CD8-positive, alpha-beta memory T cell (primary cell): ENCODE data around the gene NDUFA5. TPM values are rescaled to one million over a fixed set of nuclear protein-coding genes. Genes with fewer than 3 reads are reported as not detected.

Source experiments
- CTCF ChIA-PET: fragments of 350-600 bp; sonication (Branson Sonifier 250); formaldehyde crosslinking; loops from one replicate; lab custom pipeline; 2021; ENCODE audit warnings: antibody characterized with exemption; lab: Charles Lee
- POLR2A ChIA-PET: fragments of 350-600 bp; sonication (Branson Sonifier 250); formaldehyde crosslinking; loops from one replicate; lab custom pipeline; 2021; ENCODE audit warnings: antibody characterized with exemption; lab: Charles Lee
- DNase-seq, 5 donors: peaks; one replicate each; pipeline versions ENCODE4 v3.0.0 to v3.0.0-alpha.2; 2020 to 2022; ENCODE audit warnings: mixed read lengths in 1 of 5
- H3K27ac ChIP-seq: one replicate; pipeline ENCODE4 v1.7.0; 2013; ENCODE audit warnings: low read depth, mild to moderate bottlenecking, low read length, moderate library complexity
- H3K27me3 ChIP-seq: 2 replicates; pipeline ENCODE4 v1.7.0; 2013; ENCODE audit warnings: low read length, mild to moderate bottlenecking; ENCODE audit not compliant: insufficient read depth, poor library complexity, severe bottlenecking
- H3K36me3 ChIP-seq: 2 replicates; pipeline ENCODE4 v1.7.0; 2013; ENCODE audit warnings: mild to moderate bottlenecking, low read length, moderate library complexity; ENCODE audit not compliant: insufficient read depth
- H3K4me1 ChIP-seq: 2 replicates; pipeline ENCODE4 v1.7.0; 2013; ENCODE audit warnings: mild to moderate bottlenecking, low read length, moderate library complexity; ENCODE audit not compliant: insufficient read depth
- H3K4me3 ChIP-seq: 2 replicates; pipeline ENCODE4 v1.7.0; 2013; ENCODE audit warnings: mild to moderate bottlenecking, low read length
- H3K9me3 ChIP-seq: 2 replicates; pipeline ENCODE4 v1.7.0; 2013; ENCODE audit warnings: mild to moderate bottlenecking, low read length
- H3K27ac Mint-ChIP-seq, 8 donors: one replicate each; pipeline ENCODE4 v1.8.0; 2020 to 2021; ENCODE audit warnings: mixed read lengths in 8 of 8, mild to moderate bottlenecking in 6 of 8, inconsistent platforms in 3 of 8, moderate library complexity in 3 of 8
- H3K27me3 Mint-ChIP-seq, 2 donors: one replicate each; pipeline ENCODE4 v1.8.0; 2020 to 2021; ENCODE audit warnings: mixed read lengths in 2 of 2, mild to moderate bottlenecking in 1 of 2, moderate library complexity in 1 of 2
- H3K36me3 Mint-ChIP-seq, 3 donors: one replicate each; pipeline ENCODE4 v1.8.0; 2020 to 2021; ENCODE audit warnings: mixed read lengths in 3 of 3, inconsistent platforms in 1 of 3, mild to moderate bottlenecking in 1 of 3
- H3K4me1 Mint-ChIP-seq, 3 donors: one replicate each; pipeline ENCODE4 v1.8.0; 2020 to 2021; ENCODE audit warnings: mixed read lengths in 3 of 3, inconsistent platforms in 1 of 3, mild to moderate bottlenecking in 1 of 3
- H3K4me3 Mint-ChIP-seq, 7 donors: one replicate each; pipeline ENCODE4 v1.8.0; 2020 to 2021; ENCODE audit warnings: mixed read lengths in 7 of 7, mild to moderate bottlenecking in 6 of 7, moderate library complexity in 4 of 7, inconsistent platforms in 2 of 7
- H3K9me3 Mint-ChIP-seq, 5 donors: one replicate each; pipeline ENCODE4 v1.8.0; 2020 to 2022; ENCODE audit warnings: mixed read lengths in 5 of 5, mild to moderate bottlenecking in 3 of 5, moderate library complexity in 2 of 5, inconsistent platforms in 1 of 5
- polyA plus RNA-seq: library from polyadenylated mRNA; unstranded; fragments of 300-500 nt; fragmentation: Illumina TruSeq; gene quantifications from one replicate; pipeline ENCODE4 v1.2.3, GENCODE V29; 2021
- total RNA-seq, 2 experiments: library from RNA; stranded (reverse); gene quantifications; one replicate each; pipeline ENCODE4 v1.2.3, GENCODE V29; 2021

Gene NDUFA5
- total RNA-seq (10 to 100 TPM; 61.3 to 66.3 TPM), polyA plus RNA-seq (80.2 TPM)

DNA sequence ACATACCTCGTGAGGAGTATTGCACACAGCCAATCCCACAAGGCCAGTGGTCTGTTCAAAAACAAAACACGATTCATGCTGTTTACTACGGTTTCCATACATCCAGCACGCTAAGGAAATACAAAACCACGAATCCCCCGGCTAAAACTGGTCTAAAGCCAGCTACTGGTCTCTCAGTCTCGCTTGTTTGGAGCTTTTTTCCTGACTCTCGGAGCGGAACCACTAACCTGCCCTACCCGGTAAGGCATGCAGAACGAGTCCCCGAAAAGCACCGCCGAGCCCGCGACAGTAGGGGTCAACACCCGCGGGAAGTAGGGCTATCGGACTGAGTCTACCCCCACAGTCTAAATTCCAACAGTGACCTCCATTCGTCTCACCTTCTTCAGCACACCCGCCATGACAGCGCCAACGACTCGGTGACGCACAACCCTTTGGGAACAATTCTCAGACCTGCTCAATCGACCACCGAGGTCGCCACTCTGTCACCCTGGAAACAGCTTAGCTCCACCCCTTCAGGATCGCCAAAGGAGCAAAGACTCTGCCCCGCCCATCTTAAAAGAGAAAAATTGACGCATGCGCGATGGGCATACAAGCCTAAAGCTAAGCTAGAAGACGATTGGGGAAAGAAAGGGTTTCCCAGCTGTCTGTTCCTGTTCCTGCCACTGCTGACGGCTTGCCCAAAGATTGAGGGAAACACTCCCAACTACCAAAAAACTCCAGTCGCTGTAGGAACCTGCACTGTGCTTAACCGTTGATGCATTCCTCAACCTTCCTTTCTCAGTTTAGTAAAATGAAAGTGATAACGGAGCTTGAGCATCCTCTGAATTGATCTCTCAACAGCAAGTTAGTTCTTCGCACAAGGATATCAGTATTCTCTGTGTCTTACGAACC lies at the start of gene NDUFA5:
Gene NDUFA5, minus strand, starts transcription at position 421 of the 891 bp plus-strand sequence. Its CDS starts 23 bp downstream, at position 398.
- no peak within 1 kb of the TSS for H3K27ac Mint-ChIP-seq
- no peaks in the 10 kb centered on the region for H3K9me3 Mint-ChIP-seq

GRCh38 chr7:123604739-123605138 lies 47.1 kb upstream of the NDUFA5 start:
- Mint-ChIP-seq H3K27me3 (peaks cover 5 to 27% of the 10 kb centered on the region in 2 donors), H3K27ac (no peak overlapping the region), H3K4me3 (no peak overlapping the region), H3K36me3 (no peaks in the 10 kb centered on the region), H3K4me1 (no peaks in the 10 kb centered on the region), H3K9me3 (no peaks in the 10 kb centered on the region)
- Histone ChIP-seq H3K36me3 (no peaks in the 10 kb centered on the region), H3K4me3 (no peak overlapping the region), H3K9me3 (no peaks in the 10 kb centered on the region), H3K27me3 (no peaks in the 10 kb centered on the region), H3K27ac (no peak overlapping the region), H3K4me1 (no peaks in the 10 kb centered on the region)
- ChIA-PET POLR2A (no interaction called here), CTCF (no interaction called here)
- DNase-seq: no peak

More for the DNA sequence above, at the start of gene NDUFA5:
- Histone ChIP-seq H3K4me3 (peak within 1 kb of the TSS; percentile 95), H3K4me1 (peaks cover 32% of the 10 kb centered on the region), H3K9me3 (no peaks in the 10 kb centered on the region), H3K36me3 (no peaks in the 10 kb centered on the region), H3K27ac (peak within 1 kb of the TSS; percentile 90), H3K27me3 (no peaks in the 10 kb centered on the region)
- CTCF ChIA-PET: interaction anchor here (0.9 to 1.6 kb wide), 4 partner anchors 10 to 191 kb away, joined by 3 to 5 read pairs (median 4); partner anchors contain the start of gene WASL
- peaks cover 13 to 14% (median 13%) of the 10 kb centered on the region in 3 donors for H3K4me1 Mint-ChIP-seq
- POLR2A ChIA-PET: interaction anchor here (1.6 kb wide), 2 partner anchors 22 to 191 kb away, joined by 15 to 16 read pairs; partner anchors contain the start of genes IQUB and WASL
- H3K4me3 Mint-ChIP-seq: no peak within 1 kb of the TSS
- DNase-seq: peak; percentile 91 to 99 (median 97)
- H3K27me3 Mint-ChIP-seq: peaks cover 0 to 3% of the 10 kb centered on the region in 2 donors
- peaks cover 7 to 13% (median 8%) of the 10 kb centered on the region in 3 donors for H3K36me3 Mint-ChIP-seq

GRCh38 chr7:123602648-123603047 lies 45.0 kb upstream of the NDUFA5 start:
- Histone ChIP-seq H3K27me3 (no peaks in the 10 kb centered on the region), H3K4me3 (no peak overlapping the region), H3K36me3 (no peaks in the 10 kb centered on the region), H3K4me1 (no peaks in the 10 kb centered on the region), H3K9me3 (no peaks in the 10 kb centered on the region), H3K27ac (no peak overlapping the region)
- no peaks in the 10 kb centered on the region for H3K4me1 Mint-ChIP-seq
- no peak overlapping the region for H3K27ac Mint-ChIP-seq
- ChIA-PET POLR2A (no interaction called here), CTCF (no interaction called here)
- peaks cover 6 to 30% of the 10 kb centered on the region in 2 donors for H3K27me3 Mint-ChIP-seq
- DNase-seq: no peak
- H3K36me3 Mint-ChIP-seq: no peaks in the 10 kb centered on the region
- no peaks in the 10 kb centered on the region for H3K9me3 Mint-ChIP-seq
- H3K4me3 Mint-ChIP-seq: no peak overlapping the region

DNA sequence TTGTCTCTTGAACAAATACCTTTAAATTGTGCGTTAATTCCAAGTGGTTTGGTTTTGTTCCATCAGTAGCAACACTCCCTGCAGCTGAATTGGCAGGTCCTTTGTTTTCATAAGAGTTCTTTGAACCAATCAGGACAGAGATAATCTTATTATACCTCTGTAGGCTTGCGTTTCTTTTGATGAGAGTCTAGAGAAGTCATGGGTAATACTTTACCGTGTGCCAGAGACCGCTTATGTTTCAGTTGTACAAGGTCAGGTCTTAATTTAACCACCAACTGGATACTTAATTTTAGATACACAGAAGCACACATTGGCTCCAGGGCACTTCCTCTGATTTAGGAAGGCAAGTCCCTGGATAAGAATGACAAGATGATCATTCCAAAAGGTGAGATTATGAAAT lies 43.9 kb upstream of the NDUFA5 start, which contains the start of gene ASB15:
Gene ASB15, plus strand, starts transcription at position 292 of the 400 bp plus-strand sequence. CDS start 12,682 bp downstream, outside the sequence.
- Mint-ChIP-seq H3K27me3 (peaks cover 8 to 35% of the 10 kb centered on the region in 2 donors), H3K36me3 (no peaks in the 10 kb centered on the region), H3K4me1 (no peaks in the 10 kb centered on the region), H3K27ac (no peak within 1 kb of the TSS), H3K4me3 (no peak within 1 kb of the TSS), H3K9me3 (no peaks in the 10 kb centered on the region)
- DNase-seq: no peak
- H3K27me3 ChIP-seq: no peaks in the 10 kb centered on the region
- no peak within 1 kb of the TSS for H3K4me3 ChIP-seq
- H3K4me1 ChIP-seq: no peaks in the 10 kb centered on the region
- H3K9me3 ChIP-seq: no peaks in the 10 kb centered on the region
- ChIA-PET POLR2A (no interaction called here), CTCF (no interaction called here)
- H3K36me3 ChIP-seq: no peaks in the 10 kb centered on the region
- no peak within 1 kb of the TSS for H3K27ac ChIP-seq

DNA sequence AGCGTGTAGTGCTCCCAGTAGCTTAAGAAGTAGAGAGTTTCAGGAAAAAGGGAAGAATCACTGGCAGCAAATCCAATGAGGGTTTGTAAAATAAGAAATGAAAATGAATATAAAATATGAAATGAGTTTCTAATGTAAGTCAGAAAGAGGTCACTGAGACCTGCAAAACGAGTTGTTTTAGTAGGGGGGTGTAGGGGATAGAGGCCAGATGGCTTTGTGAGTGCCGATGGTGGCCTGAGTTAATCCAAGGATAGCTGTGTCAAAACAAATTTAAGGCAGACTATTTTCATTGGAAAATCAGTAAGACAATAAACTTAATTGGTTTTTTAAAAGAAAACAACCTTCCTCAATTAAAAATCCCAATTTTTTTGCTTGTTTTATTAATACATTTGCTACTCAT lies 43.3 kb upstream of the NDUFA5 start:
- Histone ChIP-seq H3K36me3 (no peaks in the 10 kb centered on the region), H3K9me3 (no peaks in the 10 kb centered on the region), H3K27ac (no peak overlapping the region), H3K4me3 (no peak overlapping the region), H3K4me1 (no peaks in the 10 kb centered on the region), H3K27me3 (no peaks in the 10 kb centered on the region)
- Mint-ChIP-seq H3K4me1 (no peaks in the 10 kb centered on the region), H3K27me3 (peaks cover 8 to 35% of the 10 kb centered on the region in 2 donors), H3K4me3 (no peak overlapping the region), H3K27ac (no peak overlapping the region), H3K9me3 (no peaks in the 10 kb centered on the region), H3K36me3 (no peaks in the 10 kb centered on the region)
- ChIA-PET CTCF (no interaction called here), POLR2A (no interaction called here)
- no peak for DNase-seq

DNA sequence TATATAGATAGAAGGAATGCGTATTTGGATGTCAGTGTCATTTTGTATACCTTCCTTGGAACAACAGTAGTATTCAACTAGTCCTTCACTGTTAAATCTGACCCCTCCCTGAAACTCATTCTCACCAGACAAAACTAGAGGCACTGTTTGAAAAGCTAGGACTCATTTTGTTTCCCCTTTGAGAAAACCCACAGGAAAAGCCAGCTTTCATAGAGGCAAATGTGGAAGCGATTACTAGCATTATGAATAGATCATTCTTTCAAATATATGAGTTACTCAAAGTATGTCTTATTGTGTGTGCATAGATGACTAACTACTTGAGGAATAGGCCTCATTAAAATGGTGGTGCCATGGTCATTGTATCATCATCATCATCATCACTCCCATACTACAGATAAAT lies 42.1 kb upstream of the NDUFA5 start:
- H3K27ac ChIP-seq: no peak overlapping the region
- CTCF ChIA-PET: no interaction called here
- POLR2A ChIA-PET: no interaction called here
- H3K9me3 ChIP-seq: no peaks in the 10 kb centered on the region
- no peaks in the 10 kb centered on the region for H3K4me1 ChIP-seq
- Mint-ChIP-seq H3K27ac (no peak overlapping the region), H3K27me3 (peaks cover 6 to 41% of the 10 kb centered on the region in 2 donors), H3K36me3 (peaks cover 0 to 6% (median 0%) of the 10 kb centered on the region in 3 donors), H3K4me3 (no peak overlapping the region), H3K4me1 (no peaks in the 10 kb centered on the region), H3K9me3 (peaks cover 0 to 2% (median 0%) of the 10 kb centered on the region in 5 donors)
- H3K4me3 ChIP-seq: no peak overlapping the region
- no peaks in the 10 kb centered on the region for H3K27me3 ChIP-seq
- no peaks in the 10 kb centered on the region for H3K36me3 ChIP-seq
- DNase-seq: no peak

- H3K4me1 Mint-ChIP-seq: no peaks in the 10 kb centered on the region
- peaks cover 0 to 2% (median 0%) of the 10 kb centered on the region in 5 donors for H3K9me3 Mint-ChIP-seq
- no peaks in the 10 kb centered on the region for H3K36me3 ChIP-seq
- no peak overlapping the region for H3K4me3 Mint-ChIP-seq
- POLR2A ChIA-PET: no interaction called here
- H3K27me3 ChIP-seq: no peaks in the 10 kb centered on the region
- H3K9me3 ChIP-seq: no peaks in the 10 kb centered on the region
- peaks cover 13 to 44% of the 10 kb centered on the region in 2 donors for H3K27me3 Mint-ChIP-seq
- CTCF ChIA-PET: no interaction called here
- H3K4me1 ChIP-seq: no peaks in the 10 kb centered on the region
- H3K27ac ChIP-seq: no peak overlapping the region
- peaks cover 0 to 6% (median 0%) of the 10 kb centered on the region in 3 donors for H3K36me3 Mint-ChIP-seq
- no peak overlapping the region for H3K27ac Mint-ChIP-seq
- H3K4me3 ChIP-seq: no peak overlapping the region
- no peak for DNase-seq
Measured at GRCh38 chr7:123598657-123599056, 41.0 kb upstream of the NDUFA5 start.

DNA sequence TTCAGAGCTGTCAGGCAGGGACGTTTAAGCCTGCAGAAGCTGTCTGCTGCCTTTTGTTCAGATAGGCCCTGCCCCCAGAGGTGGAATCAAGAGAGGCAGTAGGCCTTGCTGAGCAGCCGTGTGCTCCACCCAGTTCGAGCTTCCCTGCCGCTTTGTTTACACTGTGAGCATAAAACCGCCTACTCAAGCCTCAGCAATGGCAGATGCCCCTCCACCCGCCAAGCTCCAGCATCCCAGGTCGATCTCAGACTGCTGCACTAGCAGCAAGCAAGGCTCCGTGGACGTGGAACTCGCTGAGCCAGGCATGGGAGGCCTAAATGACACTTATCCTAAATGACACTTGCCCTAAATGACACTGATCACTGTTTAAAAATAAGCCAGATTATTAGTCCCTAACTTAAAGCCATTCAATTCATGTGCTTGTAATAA lies 37.2 kb upstream of the NDUFA5 start:
- H3K27me3 Mint-ChIP-seq: peaks cover 23 to 64% of the 10 kb centered on the region in 2 donors
- CTCF ChIA-PET: no interaction called here
- POLR2A ChIA-PET: no interaction called here
- Histone ChIP-seq H3K4me1 (no peaks in the 10 kb centered on the region), H3K27me3 (no peaks in the 10 kb centered on the region), H3K9me3 (no peaks in the 10 kb centered on the region), H3K4me3 (no peak overlapping the region), H3K27ac (no peak overlapping the region), H3K36me3 (no peaks in the 10 kb centered on the region)
- peaks cover 0 to 2% (median 0%) of the 10 kb centered on the region in 5 donors for H3K9me3 Mint-ChIP-seq
- H3K27ac Mint-ChIP-seq: no peak overlapping the region
- no peaks in the 10 kb centered on the region for H3K4me1 Mint-ChIP-seq
- no peak overlapping the region for H3K4me3 Mint-ChIP-seq
- H3K36me3 Mint-ChIP-seq: peaks cover 0 to 6% (median 0%) of the 10 kb centered on the region in 3 donors
- DNase-seq: no peak
